Heart left ventricle (tissue), 13 donors: Measurements from ENCODE around the gene ACOX1.

Source experiments
- CTCF ChIP-seq, 12 donors: fragments of 200-600 bp; sonication (generic) in 4 of 12; IDR thresholded peaks; one replicate each; pipeline versions ENCODE4 v1.5.0 to v1.8.0; 2018 to 2022; ENCODE audit warnings: antibody characterized with exemption in 12 of 12, mild to moderate bottlenecking in 5 of 12
- POLR2A ChIP-seq, 2 donors: fragments of 450-650 bp; IDR thresholded peaks; one replicate each; pipeline ENCODE4 v1.6.1; 2017; ENCODE audit warnings: antibody characterized with exemption in 2 of 2, mild to moderate bottlenecking in 2 of 2, moderate library complexity in 2 of 2
- donor health status: ischemic (EF 13 %, LVEDD 7.1; RV severe dilation, severe dysfunction).
- donor health status: DM: no; HTN: yes; CAD: no.
- donor health status: DM: no; HTN: no; CAD: no.
- donor health status: ischemic (EF 25% LVEDD 6.9; RV normal size, moderate dysfunction).
- donor health status: ischemic (EF 25% LVEDD 5.7; RV mildly dilated, moderate dysfunction).
- donor health status: ischemic (EF 35%, LVEDD 5.7; RV mildly dilated, moderate dysfunction).
- donor health status: nonischemic (EF 11% LVEDD 7.7; RV severe dilation, severe dysfunction).
- donor health status: DM: yes; HTN: yes; CAD: no.
- donor health status: PGD.
- donor health status: ischemic (EF 29% LVEDD 5.4; RV normal size, mild dysfunction).
- donor health status: nonischemic (EF 23%, LVEDD 6.1; RV moderate dilation, normal function).

DNA sequence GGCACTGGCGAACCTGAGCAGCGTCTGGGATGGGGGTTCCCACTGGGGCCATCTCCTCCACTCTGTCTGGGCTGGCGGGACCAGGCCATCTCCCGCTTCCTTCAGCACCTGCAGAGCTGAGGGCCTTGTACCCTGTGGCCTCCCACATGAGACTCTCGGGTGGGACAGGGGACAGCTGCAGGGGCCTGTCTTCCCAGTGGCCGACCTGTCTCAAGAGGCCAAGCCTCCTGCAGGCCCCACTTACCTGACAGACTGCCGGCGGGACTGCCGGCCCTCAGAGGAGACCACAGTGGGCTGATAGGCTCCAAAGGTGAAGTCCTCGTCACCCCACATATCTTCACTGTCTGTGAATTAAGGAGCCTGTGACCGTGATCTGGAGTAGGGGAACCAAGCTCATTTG, 53.9 kb downstream of the ACOX1 start:
- TF ChIP-seq POLR2A (IDR thresholded peaks at IDR 0.05) (no peak), CTCF (IDR thresholded peaks at IDR 0.05) (no peak)
